ENCODE data around the gene HOXB13. TPM values are rescaled to one million over a fixed set of nuclear protein-coding genes. Genes with fewer than 3 reads are reported as not detected.

The HOXB13 gene
- total RNA-seq, 1 experiment from 2014 or later = not detected

DNA sequence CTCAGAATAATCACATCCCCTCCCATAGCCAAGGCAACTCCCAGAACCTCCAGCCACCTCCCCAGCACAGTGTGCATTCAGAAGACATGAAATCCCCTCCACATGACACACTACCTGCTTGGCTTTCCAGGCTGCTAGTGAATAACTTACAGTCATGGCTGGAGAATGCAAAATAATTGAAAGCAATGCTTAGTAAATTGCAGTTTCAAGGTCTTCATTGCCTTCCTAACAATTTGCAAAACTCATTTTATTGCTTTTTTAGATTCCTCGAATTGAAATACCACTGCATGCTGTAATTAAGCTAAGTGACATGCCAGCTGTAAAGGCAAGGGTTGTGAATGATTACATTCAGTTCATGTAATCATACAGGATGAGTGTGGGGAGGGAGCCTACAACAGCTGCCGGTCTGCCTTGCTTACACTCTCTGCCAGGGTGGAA, 29.0 kb upstream of the HOXB13 start:
- H3K4me2 ChIP-seq (ENCODE audit: insufficient read depth, insufficient read length, low read length) = no peak overlapping the region
- no peak overlapping the region for H2BK15ac ChIP-seq (ENCODE audit: low read depth, low read length)
- Mint-ChIP-seq H3K9me3 (no peaks in the 10 kb centered on the region), H3K4me3 (no peak overlapping the region), H3K27me3 (ENCODE audit: low read depth) (peaks cover 99% of the 10 kb centered on the region), H3K36me3 (ENCODE audit: insufficient read depth in 1 of 3, low read depth in 3 of 3) (no peaks in the 10 kb centered on the region; a peak in 1 of 7 replicates), H3K27ac (no peak overlapping the region), H3K4me1 (peaks cover 5 to 8% of the 10 kb centered on the region in 2 experiments)
- no peak overlapping the region for H4K5ac ChIP-seq (ENCODE audit: insufficient read length, low read depth, low read length)
- no peak overlapping the region for H4K8ac ChIP-seq (replicated peaks; ENCODE audit: insufficient read length, low read depth, low read length)
- no peak for DNase-seq
- H3T11ph ChIP-seq (ENCODE audit: low read length) = no peak overlapping the region
- H3K79me2 ChIP-seq (ENCODE audit: insufficient read depth, low read length) = no peaks in the 10 kb centered on the region
- H2BK20ac ChIP-seq (ENCODE audit: low read depth, low read length, poor library complexity, severe bottlenecking) = no peak overlapping the region
- peaks cover 68% of the 10 kb centered on the region for H3K27me3 ChIP-seq (ENCODE audit: insufficient read depth, low read length)
- H3K56ac ChIP-seq (ENCODE audit: insufficient read length, low read depth, low read length) = no peak overlapping the region
- H3K23ac ChIP-seq (ENCODE audit: insufficient read length, low read depth, low read length) = no peak overlapping the region
- no CpG with 5 or more reads among the region's 2 CpGs for WGBS (ENCODE audit: extremely low coverage, insufficient read length, low lambda C conversion rate)
- no peak overlapping the region for H2BK5ac ChIP-seq (ENCODE audit: insufficient read length, low read length)
- no peak overlapping the region for H3K14ac ChIP-seq (ENCODE audit: insufficient read depth, low read length)
- no peak overlapping the region for H2BK12ac ChIP-seq (ENCODE audit: insufficient read length, low read depth, low read length)
- no peak overlapping the region for H4K91ac ChIP-seq (ENCODE audit: insufficient read length, low read depth, low read length)
- no peak overlapping the region for H3K18ac ChIP-seq (ENCODE audit: insufficient read length, low read depth, low read length)
- no peaks in the 10 kb centered on the region for H3K23me2 ChIP-seq (ENCODE audit: insufficient read length, low read depth, low read length, poor library complexity, severe bottlenecking)
- TF ChIP-seq, protein P1, sequence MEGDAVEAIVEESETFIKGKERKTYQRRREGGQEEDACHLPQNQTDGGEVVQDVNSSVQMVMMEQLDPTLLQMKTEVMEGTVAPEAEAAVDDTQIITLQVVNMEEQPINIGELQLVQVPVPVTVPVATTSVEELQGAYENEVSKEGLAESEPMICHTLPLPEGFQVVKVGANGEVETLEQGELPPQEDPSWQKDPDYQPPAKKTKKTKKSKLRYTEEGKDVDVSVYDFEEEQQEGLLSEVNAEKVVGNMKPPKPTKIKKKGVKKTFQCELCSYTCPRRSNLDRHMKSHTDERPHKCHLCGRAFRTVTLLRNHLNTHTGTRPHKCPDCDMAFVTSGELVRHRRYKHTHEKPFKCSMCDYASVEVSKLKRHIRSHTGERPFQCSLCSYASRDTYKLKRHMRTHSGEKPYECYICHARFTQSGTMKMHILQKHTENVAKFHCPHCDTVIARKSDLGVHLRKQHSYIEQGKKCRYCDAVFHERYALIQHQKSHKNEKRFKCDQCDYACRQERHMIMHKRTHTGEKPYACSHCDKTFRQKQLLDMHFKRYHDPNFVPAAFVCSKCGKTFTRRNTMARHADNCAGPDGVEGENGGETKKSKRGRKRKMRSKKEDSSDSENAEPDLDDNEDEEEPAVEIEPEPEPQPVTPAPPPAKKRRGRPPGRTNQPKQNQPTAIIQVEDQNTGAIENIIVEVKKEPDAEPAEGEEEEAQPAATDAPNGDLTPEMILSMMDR (conservative IDR thresholded peaks at IDR 0.05) = no peak
- no peaks in the 10 kb centered on the region for H3K9me3 ChIP-seq (ENCODE audit: control insufficient read depth, low read depth, low read length)
- H2AFZ ChIP-seq (ENCODE audit: low read length) = no peak overlapping the region
- no peak overlapping the region for H2BK120ac ChIP-seq (ENCODE audit: low read depth, low read length, poor library complexity, severe bottlenecking)
- H3K79me1 ChIP-seq (ENCODE audit: insufficient read depth, low read depth, low read length, poor library complexity, severe bottlenecking) = no peaks in the 10 kb centered on the region
- no peaks in the 10 kb centered on the region for H4K20me1 ChIP-seq (ENCODE audit: control insufficient read depth, insufficient read depth, insufficient read length)
- H3K27ac ChIP-seq (ENCODE audit: insufficient read length, low read depth, low read length) = no peak overlapping the region
- no peak overlapping the region for H3K4ac ChIP-seq (ENCODE audit: low read depth, low read length)
- H3K4me1 ChIP-seq (ENCODE audit: insufficient read depth, low read length) = no peaks in the 10 kb centered on the region
- H2AK5ac ChIP-seq (ENCODE audit: insufficient read length, low read length) = no peak overlapping the region
- no peak overlapping the region for H3K9ac ChIP-seq (ENCODE audit: extremely low read depth, insufficient read length, low read length)
